ENCODE measurements around the gene EVI5L. TPM values are rescaled to one million over a fixed set of nuclear protein-coding genes. Genes with fewer than 3 reads are reported as not detected.

EVI5L gene
- total RNA-seq, 1 donor from 2014 or later, result 15.5 TPM

DNA sequence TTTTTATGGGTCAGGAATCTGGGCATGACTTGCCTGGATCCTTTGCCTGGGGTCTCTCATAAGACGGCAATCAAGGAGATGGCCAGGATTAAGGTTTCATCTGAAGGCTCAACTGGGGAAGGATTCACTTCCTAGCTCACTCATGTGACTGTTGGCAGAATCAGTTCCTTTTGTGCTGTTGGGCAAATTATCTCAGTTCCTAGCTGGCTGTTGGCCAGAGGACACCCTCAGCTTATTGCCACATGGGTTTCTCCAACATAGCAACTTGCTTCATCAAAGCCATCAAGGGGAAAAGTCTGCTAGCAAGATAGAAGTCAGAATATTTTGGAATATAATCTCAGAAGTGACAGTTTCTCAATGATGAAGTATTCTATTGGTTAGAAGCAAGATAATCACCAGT, 12.2 kb upstream of the EVI5L start:
- intact Hi-C loops (cut with DNase I), result no loop called here
- H3K4me1 ChIP-seq, result no peaks in the 10 kb centered on the region
- no peak for ATAC-seq
- H3K9me3 ChIP-seq, result no peaks in the 10 kb centered on the region
- H3K36me3 ChIP-seq, result no peaks in the 10 kb centered on the region
- no peak overlapping the region for H3K4me3 ChIP-seq
- no peak for DNase-seq
- TF ChIP-seq, protein P1, sequence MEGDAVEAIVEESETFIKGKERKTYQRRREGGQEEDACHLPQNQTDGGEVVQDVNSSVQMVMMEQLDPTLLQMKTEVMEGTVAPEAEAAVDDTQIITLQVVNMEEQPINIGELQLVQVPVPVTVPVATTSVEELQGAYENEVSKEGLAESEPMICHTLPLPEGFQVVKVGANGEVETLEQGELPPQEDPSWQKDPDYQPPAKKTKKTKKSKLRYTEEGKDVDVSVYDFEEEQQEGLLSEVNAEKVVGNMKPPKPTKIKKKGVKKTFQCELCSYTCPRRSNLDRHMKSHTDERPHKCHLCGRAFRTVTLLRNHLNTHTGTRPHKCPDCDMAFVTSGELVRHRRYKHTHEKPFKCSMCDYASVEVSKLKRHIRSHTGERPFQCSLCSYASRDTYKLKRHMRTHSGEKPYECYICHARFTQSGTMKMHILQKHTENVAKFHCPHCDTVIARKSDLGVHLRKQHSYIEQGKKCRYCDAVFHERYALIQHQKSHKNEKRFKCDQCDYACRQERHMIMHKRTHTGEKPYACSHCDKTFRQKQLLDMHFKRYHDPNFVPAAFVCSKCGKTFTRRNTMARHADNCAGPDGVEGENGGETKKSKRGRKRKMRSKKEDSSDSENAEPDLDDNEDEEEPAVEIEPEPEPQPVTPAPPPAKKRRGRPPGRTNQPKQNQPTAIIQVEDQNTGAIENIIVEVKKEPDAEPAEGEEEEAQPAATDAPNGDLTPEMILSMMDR (IDR thresholded peaks at IDR 0.05), result no peak
- H3K27ac ChIP-seq, result no peak overlapping the region
- H3K27me3 ChIP-seq, result no peaks in the 10 kb centered on the region

GRCh38 chr19:7818806-7819205, 11.2 kb upstream of the EVI5L start:
- no peaks in the 10 kb centered on the region for H3K9me3 ChIP-seq
- ATAC-seq (no peak), DNase-seq (no peak)
- TF ChIP-seq, protein P1 (IDR thresholded peaks at IDR 0.05), result no peak
- no peaks in the 10 kb centered on the region for H3K27me3 ChIP-seq
- no peaks in the 10 kb centered on the region for H3K36me3 ChIP-seq
- intact Hi-C loops (cut with DNase I), result no loop called here
- no peaks in the 10 kb centered on the region for H3K4me1 ChIP-seq
- no peak overlapping the region for H3K27ac ChIP-seq
- H3K4me3 ChIP-seq, result no peak overlapping the region

DNA sequence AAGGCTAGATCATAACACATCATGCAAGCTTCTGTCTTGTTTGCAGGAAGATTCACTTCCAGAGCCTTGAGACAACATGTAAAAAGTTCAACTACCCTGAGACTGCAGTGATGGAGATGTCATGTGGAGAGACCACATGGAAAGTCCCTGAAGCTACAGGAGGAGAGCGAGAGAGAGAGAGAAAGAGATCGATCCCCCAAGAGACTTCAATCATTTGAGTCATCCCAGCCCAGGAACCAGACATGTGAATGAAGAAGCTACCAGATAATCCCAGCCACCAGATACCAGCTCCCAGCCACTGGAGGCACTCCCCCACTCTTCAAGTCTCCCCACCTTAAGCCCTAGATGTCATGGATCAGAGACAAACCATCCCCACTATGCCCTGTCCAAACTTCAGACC, 10.7 kb upstream of the EVI5L start:
- no peaks in the 10 kb centered on the region for H3K4me1 ChIP-seq
- no peak overlapping the region for H3K4me3 ChIP-seq
- no peaks in the 10 kb centered on the region for H3K36me3 ChIP-seq
- H3K27ac ChIP-seq, result no peak overlapping the region
- ATAC-seq (no peak), DNase-seq (no peak)
- TF ChIP-seq, protein P1 (IDR thresholded peaks at IDR 0.05), result no peak
- no peaks in the 10 kb centered on the region for H3K9me3 ChIP-seq
- no peaks in the 10 kb centered on the region for H3K27me3 ChIP-seq
- intact Hi-C loops (cut with DNase I), result no loop called here

DNA sequence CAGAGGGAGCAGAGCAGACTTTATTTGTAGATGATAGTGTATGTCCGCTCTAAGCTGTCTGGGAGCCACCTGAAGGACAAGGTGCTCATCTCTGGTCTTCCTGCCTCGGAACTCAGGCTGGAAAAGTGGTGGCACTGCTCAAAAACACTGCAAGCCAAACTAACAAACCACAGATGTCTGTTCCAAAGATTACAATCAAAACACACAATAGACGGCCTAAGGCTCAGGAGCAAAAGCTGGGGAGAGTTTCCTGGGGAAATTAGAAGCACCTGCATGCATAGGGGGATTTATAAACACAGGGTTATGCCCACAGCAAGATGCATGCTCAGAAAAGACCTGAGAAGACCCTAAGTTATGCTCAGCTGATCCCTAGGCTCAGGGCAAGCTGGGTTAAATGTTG, 9.4 kb upstream of the EVI5L start:
- no peaks in the 10 kb centered on the region for H3K36me3 ChIP-seq
- DNase-seq, result no peak
- H3K4me1 ChIP-seq, result no peaks in the 10 kb centered on the region
- TF ChIP-seq, protein P1 (IDR thresholded peaks at IDR 0.05), result no peak
- intact Hi-C loops (cut with DNase I), result no loop called here
- no peak for ATAC-seq
- no peaks in the 10 kb centered on the region for H3K9me3 ChIP-seq
- no peak overlapping the region for H3K4me3 ChIP-seq
- no peaks in the 10 kb centered on the region for H3K27me3 ChIP-seq
- H3K27ac ChIP-seq, result no peak overlapping the region

GRCh38 chr19:7822910-7823515, 7.0 kb upstream of the EVI5L start:
- Histone ChIP-seq H3K27me3 (no peaks in the 10 kb centered on the region), H3K9me3 (no peaks in the 10 kb centered on the region), H3K36me3 (no peaks in the 10 kb centered on the region), H3K27ac (no peak overlapping the region), H3K4me3 (no peak overlapping the region), H3K4me1 (no peaks in the 10 kb centered on the region)
- no peak for DNase-seq
- TF ChIP-seq, protein P1 (IDR thresholded peaks at IDR 0.05), result no peak
- intact Hi-C loops (cut with DNase I), result no loop called here
- no peak for ATAC-seq
